ENCODE data around the gene ATP11A. TPM values are rescaled to one million over a fixed set of nuclear protein-coding genes. Genes with fewer than 3 reads are reported as not detected.

Gene ATP11A
- total RNA-seq, 3 donors from 2014 or later: 22.1 to 27.2 (median 26.8) TPM

DNA sequence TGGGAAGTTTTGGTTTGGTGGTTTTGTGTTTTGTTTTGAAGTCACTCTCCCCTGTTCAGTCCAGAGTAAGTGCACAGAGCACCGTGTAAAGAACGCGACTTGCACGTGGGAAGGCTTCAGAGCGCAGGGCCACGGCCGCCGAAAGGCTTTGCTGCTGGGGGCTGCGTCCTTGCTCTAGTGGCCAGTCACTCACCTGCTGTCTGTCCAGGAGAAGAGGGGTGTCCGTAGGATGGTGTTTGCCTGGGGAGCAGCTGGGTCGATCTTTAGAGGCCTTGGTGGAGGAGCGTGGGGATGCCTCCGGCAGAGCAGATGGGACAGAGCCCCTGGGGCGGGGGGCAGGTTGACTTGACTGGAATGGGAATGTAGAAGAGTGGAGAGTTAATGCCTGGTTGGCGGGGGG, 162.6 kb downstream of the ATP11A start:
- H3K4me3 ChIP-seq: no peak overlapping the region
- no peaks in the 10 kb centered on the region for H3K36me3 ChIP-seq
- DNase-seq (ENCODE audit: low spot score in 2 of 2): no peak
- TF ChIP-seq POLR2AphosphoS5 (IDR thresholded peaks at IDR 0.05): no peak
- TF ChIP-seq POLR2A (IDR thresholded peaks at IDR 0.05): no peak
- TF ChIP-seq, protein P1, sequence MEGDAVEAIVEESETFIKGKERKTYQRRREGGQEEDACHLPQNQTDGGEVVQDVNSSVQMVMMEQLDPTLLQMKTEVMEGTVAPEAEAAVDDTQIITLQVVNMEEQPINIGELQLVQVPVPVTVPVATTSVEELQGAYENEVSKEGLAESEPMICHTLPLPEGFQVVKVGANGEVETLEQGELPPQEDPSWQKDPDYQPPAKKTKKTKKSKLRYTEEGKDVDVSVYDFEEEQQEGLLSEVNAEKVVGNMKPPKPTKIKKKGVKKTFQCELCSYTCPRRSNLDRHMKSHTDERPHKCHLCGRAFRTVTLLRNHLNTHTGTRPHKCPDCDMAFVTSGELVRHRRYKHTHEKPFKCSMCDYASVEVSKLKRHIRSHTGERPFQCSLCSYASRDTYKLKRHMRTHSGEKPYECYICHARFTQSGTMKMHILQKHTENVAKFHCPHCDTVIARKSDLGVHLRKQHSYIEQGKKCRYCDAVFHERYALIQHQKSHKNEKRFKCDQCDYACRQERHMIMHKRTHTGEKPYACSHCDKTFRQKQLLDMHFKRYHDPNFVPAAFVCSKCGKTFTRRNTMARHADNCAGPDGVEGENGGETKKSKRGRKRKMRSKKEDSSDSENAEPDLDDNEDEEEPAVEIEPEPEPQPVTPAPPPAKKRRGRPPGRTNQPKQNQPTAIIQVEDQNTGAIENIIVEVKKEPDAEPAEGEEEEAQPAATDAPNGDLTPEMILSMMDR (IDR thresholded peaks at IDR 0.05): no peak
- no peak overlapping the region for H3K27ac ChIP-seq
- H3K4me1 ChIP-seq: no peaks in the 10 kb centered on the region
- H3K9me3 ChIP-seq: peaks cover 0 to 3% of the 10 kb centered on the region in 2 donors
- no peaks in the 10 kb centered on the region for H3K27me3 ChIP-seq
- intact Hi-C loops (cut with DNase I; ENCODE audit: low total_unique reads): no loop called here

DNA sequence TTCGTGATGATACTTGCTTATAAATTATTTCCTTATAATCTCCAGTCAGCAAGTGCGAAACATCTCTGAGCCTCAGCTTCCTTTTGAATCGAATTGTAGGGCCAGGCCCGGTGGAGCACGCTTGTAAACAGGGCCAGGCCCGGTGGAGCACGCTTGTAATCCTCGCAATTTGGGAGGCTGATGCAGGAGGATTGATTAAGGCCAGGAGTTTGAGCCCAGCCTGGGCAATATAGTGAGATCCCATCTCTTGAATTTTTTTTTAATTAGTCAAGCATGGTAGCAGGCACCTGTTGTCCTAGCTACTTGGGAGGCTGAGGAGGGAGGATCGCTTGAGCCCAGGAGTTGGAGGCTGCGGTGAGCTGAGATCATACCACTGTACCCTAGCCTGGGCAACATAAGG, 163.0 kb downstream of the ATP11A start:
- no peak for DNase-seq (ENCODE audit: low spot score in 2 of 2)
- Histone ChIP-seq H3K4me1 (no peaks in the 10 kb centered on the region), H3K4me3 (no peak overlapping the region), H3K9me3 (peaks cover 0 to 2% of the 10 kb centered on the region in 2 donors), H3K27ac (no peak overlapping the region), H3K27me3 (no peaks in the 10 kb centered on the region), H3K36me3 (no peaks in the 10 kb centered on the region)
- no peak for TF ChIP-seq POLR2A (IDR thresholded peaks at IDR 0.05)
- TF ChIP-seq POLR2AphosphoS5 (IDR thresholded peaks at IDR 0.05): no peak
- TF ChIP-seq, protein P1 (IDR thresholded peaks at IDR 0.05): no peak
- intact Hi-C loops (cut with DNase I; ENCODE audit: low total_unique reads): no loop called here

DNA sequence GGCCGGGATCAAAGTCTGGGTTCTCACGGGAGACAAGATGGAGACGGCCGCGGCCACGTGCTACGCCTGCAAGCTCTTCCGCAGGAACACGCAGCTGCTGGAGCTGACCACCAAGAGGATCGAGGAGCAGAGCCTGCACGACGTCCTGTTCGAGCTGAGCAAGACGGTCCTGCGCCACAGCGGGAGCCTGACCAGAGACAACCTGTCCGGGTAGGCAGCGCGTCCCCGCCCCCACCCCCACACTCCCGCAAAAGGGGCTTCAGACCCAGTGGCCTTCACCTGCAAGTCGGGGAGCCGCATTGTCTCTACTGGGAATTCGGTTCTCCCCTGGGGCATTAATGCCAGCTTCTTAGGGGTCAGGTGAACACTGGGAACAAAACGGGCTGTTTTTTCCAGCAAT, 164.5 kb downstream of the ATP11A start:
- intact Hi-C loops (cut with DNase I; ENCODE audit: low total_unique reads): no loop called here
- TF ChIP-seq, protein P1 (IDR thresholded peaks at IDR 0.05): no peak
- no peak for TF ChIP-seq POLR2A (IDR thresholded peaks at IDR 0.05)
- TF ChIP-seq POLR2AphosphoS5 (IDR thresholded peaks at IDR 0.05): no peak
- no peak overlapping the region for H3K4me3 ChIP-seq
- no peak for DNase-seq (ENCODE audit: low spot score in 2 of 2)
- H3K27me3 ChIP-seq: no peaks in the 10 kb centered on the region
- H3K27ac ChIP-seq: no peak overlapping the region
- H3K36me3 ChIP-seq: no peaks in the 10 kb centered on the region
- no peaks in the 10 kb centered on the region for H3K9me3 ChIP-seq
- no peaks in the 10 kb centered on the region for H3K4me1 ChIP-seq

DNA sequence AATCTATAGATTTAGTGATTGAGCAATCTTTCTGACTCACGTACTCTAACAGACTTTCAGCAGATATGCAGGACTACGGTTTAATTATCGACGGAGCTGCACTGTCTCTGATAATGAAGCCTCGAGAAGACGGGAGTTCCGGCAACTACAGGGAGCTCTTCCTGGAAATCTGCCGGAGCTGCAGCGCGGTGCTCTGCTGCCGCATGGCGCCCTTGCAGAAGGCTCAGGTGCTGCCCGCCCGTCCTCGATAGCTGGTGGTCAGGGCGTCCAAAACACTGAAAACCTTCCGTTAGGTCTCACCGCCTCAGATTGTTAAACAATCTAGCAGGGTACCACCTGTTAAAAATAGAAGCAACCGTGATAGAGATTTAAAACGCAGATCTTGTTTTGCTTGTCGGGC, 166.0 kb downstream of the ATP11A start:
- no peak for DNase-seq (ENCODE audit: low spot score in 2 of 2)
- Histone ChIP-seq H3K27ac (no peak overlapping the region), H3K9me3 (no peaks in the 10 kb centered on the region), H3K36me3 (no peaks in the 10 kb centered on the region), H3K4me3 (no peak overlapping the region), H3K4me1 (no peaks in the 10 kb centered on the region), H3K27me3 (no peaks in the 10 kb centered on the region)
- intact Hi-C loops (cut with DNase I; ENCODE audit: low total_unique reads): no loop called here
- TF ChIP-seq POLR2A (IDR thresholded peaks at IDR 0.05) (no peak), POLR2AphosphoS5 (IDR thresholded peaks at IDR 0.05) (no peak)
- TF ChIP-seq, protein P1 (IDR thresholded peaks at IDR 0.05): no peak

DNA sequence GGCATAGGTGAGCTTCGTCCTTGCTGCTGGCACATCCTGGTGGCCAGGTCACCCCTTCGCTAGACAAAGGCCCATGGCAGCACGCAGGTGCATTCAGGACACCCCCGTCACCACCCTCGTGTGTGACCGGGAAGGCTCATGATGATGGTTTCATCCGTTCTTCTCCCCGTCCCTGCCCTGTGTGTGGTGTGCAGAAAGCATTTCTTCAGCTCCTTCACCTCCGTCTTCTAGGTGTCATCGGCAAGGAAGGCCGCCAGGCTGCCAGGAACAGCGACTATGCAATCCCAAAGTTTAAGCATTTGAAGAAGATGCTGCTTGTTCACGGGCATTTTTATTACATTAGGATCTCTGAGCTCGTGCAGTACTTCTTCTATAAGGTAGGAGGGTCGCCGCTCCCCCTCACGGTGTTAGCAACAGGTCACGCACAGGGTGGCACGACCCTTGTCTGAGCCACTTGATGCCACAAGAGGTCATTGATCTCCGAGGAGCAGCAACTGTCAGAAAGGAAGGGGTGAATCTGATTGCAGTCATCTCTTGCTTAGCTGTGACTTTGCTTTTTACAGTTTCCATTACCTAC, 168.2 kb downstream of the ATP11A start:
- TF ChIP-seq POLR2AphosphoS5 (IDR thresholded peaks at IDR 0.05) (no peak), POLR2A (IDR thresholded peaks at IDR 0.05) (no peak)
- TF ChIP-seq, protein P1 (IDR thresholded peaks at IDR 0.05): no peak
- Histone ChIP-seq H3K27me3 (no peaks in the 10 kb centered on the region), H3K27ac (no peak overlapping the region), H3K4me1 (no peaks in the 10 kb centered on the region), H3K36me3 (no peaks in the 10 kb centered on the region), H3K9me3 (no peaks in the 10 kb centered on the region), H3K4me3 (no peak overlapping the region)
- DNase-seq (ENCODE audit: low spot score in 2 of 2): no peak
- intact Hi-C loops (cut with DNase I; ENCODE audit: low total_unique reads): no loop called here
